Heart left ventricle (tissue), 13 donors: Measurements from ENCODE around the gene CLDN18.

Source experiments
- POLR2A ChIP-seq, 2 donors: fragments of 450-650 bp; IDR thresholded peaks; one replicate each; pipeline ENCODE4 v1.6.1; 2017; ENCODE audit warnings: antibody characterized with exemption in 2 of 2, mild to moderate bottlenecking in 2 of 2, moderate library complexity in 2 of 2
- TF ChIP-seq, protein P1 (sequence below), 12 donors: fragments of 200-600 bp; sonication (generic) in 4 of 12; IDR thresholded peaks; one replicate each; pipeline versions ENCODE4 v1.5.0 to v1.8.0; 2018 to 2022; ENCODE audit warnings: antibody characterized with exemption in 12 of 12, mild to moderate bottlenecking in 5 of 12
- donor health status: ischemic (EF 13 %, LVEDD 7.1; RV severe dilation, severe dysfunction).
- donor health status: DM: no; HTN: yes; CAD: no.
- donor health status: DM: no; HTN: no; CAD: no.
- donor health status: ischemic (EF 25% LVEDD 6.9; RV normal size, moderate dysfunction).
- donor health status: ischemic (EF 25% LVEDD 5.7; RV mildly dilated, moderate dysfunction).
- donor health status: ischemic (EF 35%, LVEDD 5.7; RV mildly dilated, moderate dysfunction).
- donor health status: nonischemic (EF 11% LVEDD 7.7; RV severe dilation, severe dysfunction).
- donor health status: DM: yes; HTN: yes; CAD: no.
- donor health status: PGD.
- donor health status: ischemic (EF 29% LVEDD 5.4; RV normal size, mild dysfunction).
- donor health status: nonischemic (EF 23%, LVEDD 6.1; RV moderate dilation, normal function).

DNA sequence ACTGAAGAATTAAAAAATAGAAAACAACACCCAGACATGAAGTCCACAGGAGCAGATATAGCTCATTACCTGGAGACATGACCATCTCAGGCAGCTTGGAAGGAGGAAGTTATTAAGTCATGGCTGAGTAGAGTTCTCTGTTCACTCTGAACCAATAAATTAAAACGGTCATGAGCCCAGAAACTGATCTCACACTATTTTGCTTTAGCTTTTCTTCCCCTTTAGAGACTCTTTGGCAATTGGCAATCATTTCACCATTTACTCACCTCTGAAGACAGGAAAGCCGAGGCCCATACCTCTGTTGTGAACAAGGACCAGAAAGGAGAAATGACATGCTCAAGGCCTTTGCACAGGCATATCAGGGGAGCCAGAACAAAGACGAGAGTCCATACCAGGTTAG, 26.6 kb downstream of the CLDN18 start:
- TF ChIP-seq, protein P1, sequence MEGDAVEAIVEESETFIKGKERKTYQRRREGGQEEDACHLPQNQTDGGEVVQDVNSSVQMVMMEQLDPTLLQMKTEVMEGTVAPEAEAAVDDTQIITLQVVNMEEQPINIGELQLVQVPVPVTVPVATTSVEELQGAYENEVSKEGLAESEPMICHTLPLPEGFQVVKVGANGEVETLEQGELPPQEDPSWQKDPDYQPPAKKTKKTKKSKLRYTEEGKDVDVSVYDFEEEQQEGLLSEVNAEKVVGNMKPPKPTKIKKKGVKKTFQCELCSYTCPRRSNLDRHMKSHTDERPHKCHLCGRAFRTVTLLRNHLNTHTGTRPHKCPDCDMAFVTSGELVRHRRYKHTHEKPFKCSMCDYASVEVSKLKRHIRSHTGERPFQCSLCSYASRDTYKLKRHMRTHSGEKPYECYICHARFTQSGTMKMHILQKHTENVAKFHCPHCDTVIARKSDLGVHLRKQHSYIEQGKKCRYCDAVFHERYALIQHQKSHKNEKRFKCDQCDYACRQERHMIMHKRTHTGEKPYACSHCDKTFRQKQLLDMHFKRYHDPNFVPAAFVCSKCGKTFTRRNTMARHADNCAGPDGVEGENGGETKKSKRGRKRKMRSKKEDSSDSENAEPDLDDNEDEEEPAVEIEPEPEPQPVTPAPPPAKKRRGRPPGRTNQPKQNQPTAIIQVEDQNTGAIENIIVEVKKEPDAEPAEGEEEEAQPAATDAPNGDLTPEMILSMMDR (IDR thresholded peaks at IDR 0.05): no peak
- no peak for TF ChIP-seq POLR2A (IDR thresholded peaks at IDR 0.05)
